Lung (tissue), 12 donors: Measurements from ENCODE around the gene TSSC4. TPM values are rescaled to one million over a fixed set of nuclear protein-coding genes. Genes with fewer than 3 reads are reported as not detected.

Source experiments
- ATAC-seq: fragments of 200-7000 bp; cut with Tn5 transposase; one replicate; pipeline ENCODE4 v1.9.1; 2020; ENCODE audit warnings: moderate number of reproducible peaks; ENCODE audit not compliant: insufficient read depth, low FRiP score
- DNase-seq, 3 donors: peaks; one replicate each; pipeline ENCODE4 v3.0.0-alpha.2; 2013 to 2017
- H3K27ac ChIP-seq, 2 donors: one replicate each; pipeline ENCODE4 v1.5.1; 2013; ENCODE audit warnings: mild to moderate bottlenecking in 2 of 2, moderate library complexity in 2 of 2, control low read depth in 1 of 2, inconsistent platforms in 1 of 2, low read depth in 1 of 2, low read length in 1 of 2
- H3K27me3 ChIP-seq, 3 donors: one replicate each; pipeline ENCODE4 v1.5.1; 2013; ENCODE audit warnings: low read length in 2 of 3; ENCODE audit not compliant: control insufficient read depth in 3 of 3, insufficient read depth in 3 of 3
- H3K36me3 ChIP-seq, 4 donors: one replicate each; pipeline ENCODE4 v1.5.1; 2013; ENCODE audit warnings: low read length in 4 of 4, mild to moderate bottlenecking in 1 of 4, moderate library complexity in 1 of 4; ENCODE audit not compliant: control insufficient read depth in 4 of 4, insufficient read depth in 4 of 4
- H3K4me1 ChIP-seq, 5 donors: one replicate each; pipeline ENCODE4 v1.5.1; 2013; ENCODE audit warnings: low read length in 5 of 5, mild to moderate bottlenecking in 2 of 5, moderate library complexity in 1 of 5; ENCODE audit not compliant: control insufficient read depth in 5 of 5, insufficient read depth in 5 of 5
- H3K4me3 ChIP-seq: one replicate; pipeline ENCODE4 v1.5.1; 2013; ENCODE audit warnings: mild to moderate bottlenecking, control low read depth, moderate library complexity
- H3K9ac ChIP-seq, 2 donors: one replicate each; pipeline ENCODE4 v1.5.1; 2013; ENCODE audit warnings: low read length in 2 of 2, control low read depth in 1 of 2; ENCODE audit not compliant: insufficient read depth in 1 of 2
- H3K9me3 ChIP-seq, 4 donors: one replicate each; pipeline ENCODE4 v1.5.1; 2013; ENCODE audit warnings: low read length in 3 of 4, mild to moderate bottlenecking in 1 of 4, moderate library complexity in 1 of 4; ENCODE audit not compliant: control insufficient read depth in 4 of 4, insufficient read depth in 3 of 4
- WGBS, 2 donors: extraction: QIAGEN DNeasy Blood & Tissue Kit; methylation state at CpG; one replicate each; pipeline ENCODE4 v1.1.7; 2013; 5-methylcytosine and 5-hydroxymethylcytosine counted together
- polyA plus RNA-seq, 2 donors: library from polyadenylated mRNA; stranded (reverse); fragments of 200-250 nt; gene quantifications; one replicate each; pipeline ENCODE4 v1.2.1, GENCODE V29; 2013
- total RNA-seq, 2 donors: library from RNA; depleted of rRNA in 1 of 2; stranded (reverse); fragments of >200 nt in 1 of 2; gene quantifications; one replicate each; pipeline ENCODE4 v1.2.1, GENCODE V29; 2014 to 2021
- TF ChIP-seq, protein P1 (sequence below): IDR thresholded peaks from 2 replicates; pipeline ENCODE4 v1.5.1; 2012; ENCODE audit warnings: mild to moderate bottlenecking; ENCODE audit errors: control extremely low read depth, extremely low read depth
- donor health status: control.
- donor health status: control.
- donor health status: Bipolar disorder and iron deficiency.
- donor health status: healthy.
- donor health status: DM: yes; HTN: yes; CAD: no.

Gene TSSC4
- total and polyA plus RNA-seq, 4 donors = 25.1 to 56.5 (median 49.8) TPM

GRCh38 chr11:2443881-2444820, 43.6 kb downstream of the TSSC4 start, which contains the start of gene TRPM5:
Gene TRPM5, minus strand, starts transcription at chr11:2444514. Its CDS starts 21,478 bp downstream, at chr11:2423036.
- Histone ChIP-seq H3K9me3 (peaks cover 0 to 3% (median 0%) of the 10 kb centered on the region in 4 donors), H3K4me1 (peaks cover 0 to 29% (median 3%) of the 10 kb centered on the region in 5 donors), H3K4me3 (peak within 1 kb of the TSS; percentile 44), H3K27ac (peak within 1 kb of the TSS; percentile 11 to 39), H3K27me3 (peaks cover 0 to 19% (median 14%) of the 10 kb centered on the region in 3 donors), H3K36me3 (no peaks in the 10 kb centered on the region), H3K9ac (no peak within 1 kb of the TSS)
- ATAC-seq = peak; percentile 7
- TF ChIP-seq, protein P1, sequence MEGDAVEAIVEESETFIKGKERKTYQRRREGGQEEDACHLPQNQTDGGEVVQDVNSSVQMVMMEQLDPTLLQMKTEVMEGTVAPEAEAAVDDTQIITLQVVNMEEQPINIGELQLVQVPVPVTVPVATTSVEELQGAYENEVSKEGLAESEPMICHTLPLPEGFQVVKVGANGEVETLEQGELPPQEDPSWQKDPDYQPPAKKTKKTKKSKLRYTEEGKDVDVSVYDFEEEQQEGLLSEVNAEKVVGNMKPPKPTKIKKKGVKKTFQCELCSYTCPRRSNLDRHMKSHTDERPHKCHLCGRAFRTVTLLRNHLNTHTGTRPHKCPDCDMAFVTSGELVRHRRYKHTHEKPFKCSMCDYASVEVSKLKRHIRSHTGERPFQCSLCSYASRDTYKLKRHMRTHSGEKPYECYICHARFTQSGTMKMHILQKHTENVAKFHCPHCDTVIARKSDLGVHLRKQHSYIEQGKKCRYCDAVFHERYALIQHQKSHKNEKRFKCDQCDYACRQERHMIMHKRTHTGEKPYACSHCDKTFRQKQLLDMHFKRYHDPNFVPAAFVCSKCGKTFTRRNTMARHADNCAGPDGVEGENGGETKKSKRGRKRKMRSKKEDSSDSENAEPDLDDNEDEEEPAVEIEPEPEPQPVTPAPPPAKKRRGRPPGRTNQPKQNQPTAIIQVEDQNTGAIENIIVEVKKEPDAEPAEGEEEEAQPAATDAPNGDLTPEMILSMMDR = no peak
- 10 to 15% methylated on average over 30 to 62 of the region's 64 CpGs for WGBS, 2 donors
- DNase-seq = peak; percentile 11 to 59 (median 16)

GRCh38 chr11:2444821-2445745, 44.5 kb downstream of the TSSC4 start, which contains the start of gene KCNQ1:
Gene KCNQ1, plus strand, starts transcription at chr11:2445008. Its CDS starts 91 bp downstream, at chr11:2445099.
- peaks cover 0 to 29% (median 3%) of the 10 kb centered on the region in 5 donors for H3K4me1 ChIP-seq
- TF ChIP-seq, protein P1 = no peak
- DNase-seq = peak in 2 of 3 donors; percentile 14 to 55
- H3K27me3 ChIP-seq = peaks cover 0 to 19% (median 14%) of the 10 kb centered on the region in 3 donors
- peak within 1 kb of the TSS; percentile 44 for H3K4me3 ChIP-seq
- ATAC-seq = peak; percentile 82
- H3K27ac ChIP-seq = peak within 1 kb of the TSS; percentile 11 to 43
- H3K9ac ChIP-seq = no peak within 1 kb of the TSS
- no peaks in the 10 kb centered on the region for H3K36me3 ChIP-seq
- 2 to 5% methylated on average over 35 to 116 of the region's 116 CpGs for WGBS, 2 donors
- peaks cover 0 to 3% (median 0%) of the 10 kb centered on the region in 4 donors for H3K9me3 ChIP-seq

GRCh38 chr11:2445746-2446551, 45.4 kb downstream of the TSSC4 start:
- H3K4me3 ChIP-seq = peak overlapping the region; percentile 44
- peaks cover 0 to 29% (median 3%) of the 10 kb centered on the region in 5 donors for H3K4me1 ChIP-seq
- no peak for DNase-seq
- H3K27ac ChIP-seq = peak overlapping the region; percentile 11 to 43
- H3K27me3 ChIP-seq = peaks cover 0 to 19% (median 14%) of the 10 kb centered on the region in 3 donors
- no peak for ATAC-seq
- TF ChIP-seq, protein P1 = no peak
- 46 to 64% methylated on average over 23 of the region's 23 CpGs for WGBS, 2 donors
- no peaks in the 10 kb centered on the region for H3K36me3 ChIP-seq
- H3K9ac ChIP-seq = no peak overlapping the region
- H3K9me3 ChIP-seq = peaks cover 0 to 3% (median 0%) of the 10 kb centered on the region in 4 donors
